GM12878 (cell line): ENCODE measurements around the gene CSNK1G3.

Experiments used
- BCL3 ChIP-seq: IDR thresholded peaks from 2 replicates; pipeline ENCODE4 v1.6.1; 2011; ENCODE audit warnings: borderline replicate concordance, low read depth, mild to moderate bottlenecking, moderate library complexity, low read length; ENCODE audit not compliant: insufficient read depth, poor library complexity, severe bottlenecking
- CHD4 ChIP-seq: fragments of 200-600 bp; sonication (generic); IDR thresholded peaks from 2 replicates; pipeline ENCODE4 v1.6.1; 2016; ENCODE audit warnings: mild to moderate bottlenecking
- EP300 ChIP-seq, 2 experiments: fragments of 150-350 bp in 1 of 2; IDR thresholded peaks; 2 replicates each; pipeline ENCODE4 v1.6.1; 2011 to 2012; ENCODE audit warnings: low read depth in 2 of 2, low read length in 2 of 2, borderline replicate concordance in 1 of 2, improper control_type of control experiment in 1 of 2, inconsistent platforms in 1 of 2; ENCODE audit not compliant: control insufficient read depth in 1 of 2
- FOS ChIP-seq: IDR thresholded peaks from 3 replicates; pipeline ENCODE4 v1.6.1; 2011; ENCODE audit warnings: borderline replicate concordance; ENCODE audit not compliant: insufficient read length; ENCODE audit errors: extremely low read depth
- FOXM1 ChIP-seq: IDR thresholded peaks from 2 replicates; pipeline ENCODE4 v1.6.1; 2012; ENCODE audit warnings: low read depth, mild to moderate bottlenecking, inconsistent platforms, low read length, moderate library complexity
- MAX ChIP-seq: IDR thresholded peaks from 2 replicates; pipeline ENCODE4 v1.6.1; 2012; ENCODE audit warnings: low read depth, low read length, improper control_type of control experiment
- MYC ChIP-seq: IDR thresholded peaks from 2 replicates; pipeline ENCODE4 v1.6.1; 2011; ENCODE audit warnings: mild to moderate bottlenecking, low read length, moderate library complexity, inconsistent platforms; ENCODE audit not compliant: insufficient read depth, insufficient replicate concordance, insufficient read length, severe bottlenecking
- POLR2AphosphoS5 ChIP-seq: IDR thresholded peaks from 2 replicates; pipeline ENCODE4 v1.6.1; 2011; ENCODE audit warnings: mild to moderate bottlenecking, low read length, inconsistent platforms
- REST ChIP-seq: IDR thresholded peaks from 2 replicates; pipeline ENCODE4 v1.6.1; 2012; ENCODE audit warnings: mild to moderate bottlenecking, low read depth, low read length
- TCF3 ChIP-seq: IDR thresholded peaks from 2 replicates; pipeline ENCODE4 v1.6.1; 2012; ENCODE audit warnings: low read depth, mild to moderate bottlenecking, low read length, borderline replicate concordance; ENCODE audit not compliant: insufficient read depth
- USF2 ChIP-seq: IDR thresholded peaks from 2 replicates; pipeline ENCODE4 v1.6.1; 2011; ENCODE audit warnings: low read depth, low read length, improper control_type of control experiment, borderline replicate concordance
- ZNF274 ChIP-seq: IDR thresholded peaks from one replicate; pipeline ENCODE4 v1.8.0; 2011; ENCODE audit not compliant: insufficient read length, insufficient read depth
- TF ChIP-seq, protein P1 (sequence below): IDR thresholded peaks from 2 replicates; pipeline ENCODE4 v1.6.1; 2012; ENCODE audit warnings: low read depth, low read length, improper control_type of control experiment
- TF ChIP-seq, protein P2 (sequence below), 3 experiments: IDR thresholded peaks in 2 of 3; conservative IDR thresholded peaks in 1 of 3; 2 replicates each; pipeline ENCODE4 v1.5.1; 2011; ENCODE audit warnings: low read depth in 3 of 3, low read length in 3 of 3, mild to moderate bottlenecking in 3 of 3, control low read depth in 2 of 3, moderate library complexity in 2 of 3, inconsistent platforms in 1 of 3, mixed read lengths in 1 of 3; ENCODE audit not compliant: control insufficient read depth in 2 of 3, insufficient read depth in 1 of 3; ENCODE audit errors: extremely low read depth in 1 of 3

- no peak for TF ChIP-seq ZNF274
- no peak for TF ChIP-seq FOS
- no peak for TF ChIP-seq CHD4
- no peak for TF ChIP-seq USF2
- TF ChIP-seq MAX = no peak
- no peak for TF ChIP-seq POLR2AphosphoS5
- no peak for TF ChIP-seq TCF3
- TF ChIP-seq, protein P1, sequence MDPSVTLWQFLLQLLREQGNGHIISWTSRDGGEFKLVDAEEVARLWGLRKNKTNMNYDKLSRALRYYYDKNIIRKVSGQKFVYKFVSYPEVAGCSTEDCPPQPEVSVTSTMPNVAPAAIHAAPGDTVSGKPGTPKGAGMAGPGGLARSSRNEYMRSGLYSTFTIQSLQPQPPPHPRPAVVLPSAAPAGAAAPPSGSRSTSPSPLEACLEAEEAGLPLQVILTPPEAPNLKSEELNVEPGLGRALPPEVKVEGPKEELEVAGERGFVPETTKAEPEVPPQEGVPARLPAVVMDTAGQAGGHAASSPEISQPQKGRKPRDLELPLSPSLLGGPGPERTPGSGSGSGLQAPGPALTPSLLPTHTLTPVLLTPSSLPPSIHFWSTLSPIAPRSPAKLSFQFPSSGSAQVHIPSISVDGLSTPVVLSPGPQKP = no peak
- no peak for TF ChIP-seq MYC
- TF ChIP-seq FOXM1 = no peak
- no peak for TF ChIP-seq EP300 (IDR thresholded peaks at IDR 0.05; ENCODE audit: borderline replicate concordance in 1 of 2, control insufficient read depth in 1 of 2, low read depth in 2 of 2, low read length in 2 of 2)
- TF ChIP-seq REST = no peak
- no peak for TF ChIP-seq BCL3
- TF ChIP-seq, protein P2, sequence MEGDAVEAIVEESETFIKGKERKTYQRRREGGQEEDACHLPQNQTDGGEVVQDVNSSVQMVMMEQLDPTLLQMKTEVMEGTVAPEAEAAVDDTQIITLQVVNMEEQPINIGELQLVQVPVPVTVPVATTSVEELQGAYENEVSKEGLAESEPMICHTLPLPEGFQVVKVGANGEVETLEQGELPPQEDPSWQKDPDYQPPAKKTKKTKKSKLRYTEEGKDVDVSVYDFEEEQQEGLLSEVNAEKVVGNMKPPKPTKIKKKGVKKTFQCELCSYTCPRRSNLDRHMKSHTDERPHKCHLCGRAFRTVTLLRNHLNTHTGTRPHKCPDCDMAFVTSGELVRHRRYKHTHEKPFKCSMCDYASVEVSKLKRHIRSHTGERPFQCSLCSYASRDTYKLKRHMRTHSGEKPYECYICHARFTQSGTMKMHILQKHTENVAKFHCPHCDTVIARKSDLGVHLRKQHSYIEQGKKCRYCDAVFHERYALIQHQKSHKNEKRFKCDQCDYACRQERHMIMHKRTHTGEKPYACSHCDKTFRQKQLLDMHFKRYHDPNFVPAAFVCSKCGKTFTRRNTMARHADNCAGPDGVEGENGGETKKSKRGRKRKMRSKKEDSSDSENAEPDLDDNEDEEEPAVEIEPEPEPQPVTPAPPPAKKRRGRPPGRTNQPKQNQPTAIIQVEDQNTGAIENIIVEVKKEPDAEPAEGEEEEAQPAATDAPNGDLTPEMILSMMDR (IDR thresholded peaks at IDR 0.05 in 2 of 3, conservative IDR thresholded peaks at IDR 0.05 in 1 of 3; ENCODE audit: control insufficient read depth in 2 of 3, extremely low read depth in 1 of 3, insufficient read depth in 1 of 3, low read depth in 3 of 3, low read length in 3 of 3) = no peak
Measured at GRCh38 chr5:123471385-123471784, 40.6 kb upstream of the CSNK1G3 start.
